ENCODE results near the gene CPNE8.

DNA sequence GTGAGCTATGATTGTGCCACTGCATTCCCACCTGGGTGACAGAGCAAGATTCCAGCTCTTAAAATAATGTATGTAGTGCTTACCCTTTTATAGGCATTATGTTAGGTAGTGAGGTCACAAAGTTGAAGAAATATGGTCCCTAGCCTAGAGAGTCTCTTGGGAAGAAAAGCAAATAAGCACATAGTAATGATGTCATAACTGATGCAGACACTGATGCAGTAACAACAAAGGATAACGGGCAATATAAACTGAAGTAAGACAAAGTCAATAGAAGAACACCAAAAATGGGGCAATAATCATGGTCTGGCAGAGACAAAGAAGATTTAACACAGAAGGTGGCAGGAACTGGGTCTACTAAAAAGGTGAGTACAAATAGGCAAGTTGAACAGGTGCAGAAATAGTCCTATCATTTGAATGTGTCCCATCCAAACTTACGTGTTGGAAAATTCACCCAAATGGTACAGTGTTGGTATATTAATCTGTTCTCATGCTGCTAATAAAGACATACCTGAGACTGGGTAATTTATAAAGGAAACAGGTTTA lies 93.5 kb downstream of the CPNE8 start:
- TF ChIP-seq, protein P1, sequence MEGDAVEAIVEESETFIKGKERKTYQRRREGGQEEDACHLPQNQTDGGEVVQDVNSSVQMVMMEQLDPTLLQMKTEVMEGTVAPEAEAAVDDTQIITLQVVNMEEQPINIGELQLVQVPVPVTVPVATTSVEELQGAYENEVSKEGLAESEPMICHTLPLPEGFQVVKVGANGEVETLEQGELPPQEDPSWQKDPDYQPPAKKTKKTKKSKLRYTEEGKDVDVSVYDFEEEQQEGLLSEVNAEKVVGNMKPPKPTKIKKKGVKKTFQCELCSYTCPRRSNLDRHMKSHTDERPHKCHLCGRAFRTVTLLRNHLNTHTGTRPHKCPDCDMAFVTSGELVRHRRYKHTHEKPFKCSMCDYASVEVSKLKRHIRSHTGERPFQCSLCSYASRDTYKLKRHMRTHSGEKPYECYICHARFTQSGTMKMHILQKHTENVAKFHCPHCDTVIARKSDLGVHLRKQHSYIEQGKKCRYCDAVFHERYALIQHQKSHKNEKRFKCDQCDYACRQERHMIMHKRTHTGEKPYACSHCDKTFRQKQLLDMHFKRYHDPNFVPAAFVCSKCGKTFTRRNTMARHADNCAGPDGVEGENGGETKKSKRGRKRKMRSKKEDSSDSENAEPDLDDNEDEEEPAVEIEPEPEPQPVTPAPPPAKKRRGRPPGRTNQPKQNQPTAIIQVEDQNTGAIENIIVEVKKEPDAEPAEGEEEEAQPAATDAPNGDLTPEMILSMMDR (IDR thresholded peaks at IDR 0.05; ENCODE audit: insufficient read depth, low read length) = no peak
- TF ChIP-seq POLR2AphosphoS5 (IDR thresholded peaks at IDR 0.05; ENCODE audit: low read depth) (no peak), GABPA (IDR thresholded peaks at IDR 0.05; ENCODE audit: low read depth) (no peak)
- TF ChIP-seq, protein P2, sequence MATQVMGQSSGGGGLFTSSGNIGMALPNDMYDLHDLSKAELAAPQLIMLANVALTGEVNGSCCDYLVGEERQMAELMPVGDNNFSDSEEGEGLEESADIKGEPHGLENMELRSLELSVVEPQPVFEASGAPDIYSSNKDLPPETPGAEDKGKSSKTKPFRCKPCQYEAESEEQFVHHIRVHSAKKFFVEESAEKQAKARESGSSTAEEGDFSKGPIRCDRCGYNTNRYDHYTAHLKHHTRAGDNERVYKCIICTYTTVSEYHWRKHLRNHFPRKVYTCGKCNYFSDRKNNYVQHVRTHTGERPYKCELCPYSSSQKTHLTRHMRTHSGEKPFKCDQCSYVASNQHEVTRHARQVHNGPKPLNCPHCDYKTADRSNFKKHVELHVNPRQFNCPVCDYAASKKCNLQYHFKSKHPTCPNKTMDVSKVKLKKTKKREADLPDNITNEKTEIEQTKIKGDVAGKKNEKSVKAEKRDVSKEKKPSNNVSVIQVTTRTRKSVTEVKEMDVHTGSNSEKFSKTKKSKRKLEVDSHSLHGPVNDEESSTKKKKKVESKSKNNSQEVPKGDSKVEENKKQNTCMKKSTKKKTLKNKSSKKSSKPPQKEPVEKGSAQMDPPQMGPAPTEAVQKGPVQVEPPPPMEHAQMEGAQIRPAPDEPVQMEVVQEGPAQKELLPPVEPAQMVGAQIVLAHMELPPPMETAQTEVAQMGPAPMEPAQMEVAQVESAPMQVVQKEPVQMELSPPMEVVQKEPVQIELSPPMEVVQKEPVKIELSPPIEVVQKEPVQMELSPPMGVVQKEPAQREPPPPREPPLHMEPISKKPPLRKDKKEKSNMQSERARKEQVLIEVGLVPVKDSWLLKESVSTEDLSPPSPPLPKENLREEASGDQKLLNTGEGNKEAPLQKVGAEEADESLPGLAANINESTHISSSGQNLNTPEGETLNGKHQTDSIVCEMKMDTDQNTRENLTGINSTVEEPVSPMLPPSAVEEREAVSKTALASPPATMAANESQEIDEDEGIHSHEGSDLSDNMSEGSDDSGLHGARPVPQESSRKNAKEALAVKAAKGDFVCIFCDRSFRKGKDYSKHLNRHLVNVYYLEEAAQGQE (IDR thresholded peaks at IDR 0.05; ENCODE audit: insufficient replicate concordance, low read depth) = no peak

All from HL-60 (cell line).